OCI-LY1 (cell line): ENCODE data around the gene CPSF4L.

Experiments used
- H2AFZ ChIP-seq: fragments of 200-600 bp; sonication (generic), shearing (Covaris generic); 2 replicates; pipeline ENCODE4 v1.6.0; 2014; ENCODE audit warnings: antibody characterized with exemption, mild to moderate bottlenecking, low read length
- H3F3A ChIP-seq: fragments of 200-600 bp; sonication (generic), shearing (Covaris generic); 2 replicates; pipeline ENCODE4 v1.6.0; 2014; ENCODE audit warnings: mild to moderate bottlenecking, antibody characterized with exemption, low read length, moderate library complexity; ENCODE audit not compliant: insufficient read depth
- H3K27ac ChIP-seq: fragments of 200-600 bp; sonication (generic); 2 replicates; pipeline ENCODE4 v1.5.1; 2014; ENCODE audit warnings: low read length, mixed run types, mild to moderate bottlenecking, low read depth; ENCODE audit not compliant: poor library complexity, severe bottlenecking
- H3K27me3 ChIP-seq: fragments of 200-600 bp; sonication (generic); 2 replicates; pipeline ENCODE4 v1.6.0; 2014; ENCODE audit warnings: antibody characterized with exemption, mild to moderate bottlenecking, low read length, moderate library complexity; ENCODE audit not compliant: insufficient read depth
- H3K36me3 ChIP-seq: fragments of 200-600 bp; sonication (generic); 2 replicates; pipeline ENCODE4 v1.6.1; 2014; ENCODE audit warnings: mild to moderate bottlenecking, antibody characterized with exemption, low read length, moderate library complexity, mixed read lengths; ENCODE audit not compliant: insufficient read depth
- H3K4me1 ChIP-seq: fragments of 200-600 bp; sonication (generic); 2 replicates; pipeline ENCODE4 v1.5.1; 2014; ENCODE audit warnings: mild to moderate bottlenecking, low read length, moderate library complexity; ENCODE audit not compliant: insufficient read depth, severe bottlenecking
- H3K4me2 ChIP-seq: fragments of 200-600 bp; sonication (generic), shearing (Covaris generic); 2 replicates; pipeline ENCODE4 v1.6.1; 2014; ENCODE audit warnings: low read length
- H3K4me3 ChIP-seq: fragments of 200-600 bp; sonication (generic); 2 replicates; pipeline ENCODE4 v1.5.1; 2014; ENCODE audit warnings: low read length, low read depth, mild to moderate bottlenecking, mixed read lengths; ENCODE audit not compliant: poor library complexity, severe bottlenecking
- H3K79me2 ChIP-seq: fragments of 200-600 bp; shearing (Covaris generic); 2 replicates; pipeline ENCODE4 v1.6.1; 2016; ENCODE audit warnings: mixed run types, low read length, mixed read lengths; ENCODE audit not compliant: insufficient read depth
- H3K9ac ChIP-seq: fragments of 200-600 bp; sonication (generic), shearing (Covaris generic); 2 replicates; pipeline ENCODE4 v1.6.1; 2014; ENCODE audit warnings: mild to moderate bottlenecking, low read length, mixed read lengths
- H3K9me2 ChIP-seq: fragments of 200-600 bp; sonication (generic), shearing (Covaris generic); 2 replicates; pipeline ENCODE4 v1.6.1; 2014; ENCODE audit warnings: low read depth, mild to moderate bottlenecking, low read length, mixed read lengths
- H3K9me3 ChIP-seq: fragments of 200-600 bp; shearing (Covaris generic); 2 replicates; pipeline ENCODE4 v1.6.1; 2014; ENCODE audit warnings: low read length, mixed read lengths
- H4K20me1 ChIP-seq: fragments of 200-600 bp; sonication (generic), shearing (Covaris generic); 2 replicates; pipeline ENCODE4 v1.6.0; 2016; ENCODE audit warnings: mild to moderate bottlenecking, low read length; ENCODE audit not compliant: insufficient read depth
- CTCF ChIP-seq: fragments of 200-600 bp; sonication (generic), shearing (Covaris generic); IDR thresholded peaks from 2 replicates; pipeline ENCODE4 v1.5.1; 2017; ENCODE audit warnings: mild to moderate bottlenecking, antibody characterized with exemption, low read length, moderate library complexity, mixed read lengths
- EZH2 ChIP-seq: fragments of 200-600 bp; sonication (generic), shearing (Covaris generic); IDR thresholded peaks from 2 replicates; pipeline ENCODE4 v1.8.0; 2017; ENCODE audit warnings: borderline replicate concordance, mixed run types, mild to moderate bottlenecking, antibody characterized with exemption, low read length, moderate library complexity, mixed read lengths

Gene CPSF4L

GRCh38 chr17:73198930-73199260, 62.8 kb downstream of the CPSF4L start:
- Histone ChIP-seq H3K27ac (no peak overlapping the region), H3K9me3 (no peaks in the 10 kb centered on the region), H3K79me2 (no peaks in the 10 kb centered on the region)

More at GRCh38 chr17:73198930-73199260, 62.8 kb downstream of the CPSF4L start:
- no peak overlapping the region for H2AFZ ChIP-seq
- no peak overlapping the region for H3K4me3 ChIP-seq
- peaks cover 75% of the 10 kb centered on the region for H3K36me3 ChIP-seq
- TF ChIP-seq CTCF (no peak), EZH2 (no peak)
- H3K9ac ChIP-seq = no peak overlapping the region
- H4K20me1 ChIP-seq = no peaks in the 10 kb centered on the region
- peaks cover 10% of the 10 kb centered on the region for H3K4me1 ChIP-seq
- no peaks in the 10 kb centered on the region for H3K27me3 ChIP-seq
- no peak overlapping the region for H3K4me2 ChIP-seq
- H3K9me2 ChIP-seq = no peaks in the 10 kb centered on the region
- H3F3A ChIP-seq = no peaks in the 10 kb centered on the region
